Measurements from ENCODE around the gene RNASE9.

The RNASE9 gene

GRCh38 chr14:20592574-20592973 lies 31.7 kb upstream of the RNASE9 start:
- 0 out of 2 replicates have a peak overlapping the region, but pooled peaks have one; percentile 82 for H2AFZ ChIP-seq (ENCODE audit: low read depth, low read length)
- H3K27ac ChIP-seq (ENCODE audit: low read length), result no peak overlapping the region
- H3K9me3 ChIP-seq (ENCODE audit: insufficient read depth, low read length), result no peaks in the 10 kb centered on the region
- H3K4me1 ChIP-seq (ENCODE audit: low read length), result peaks cover 9% of the 10 kb centered on the region
- no peaks in the 10 kb centered on the region for H3K36me3 ChIP-seq (replicated peaks; ENCODE audit: low read depth, low read length)
- no peaks in the 10 kb centered on the region for H4K20me1 ChIP-seq (ENCODE audit: insufficient read depth, low read length)
- no peaks in the 10 kb centered on the region for H3K79me2 ChIP-seq (ENCODE audit: low read length)
- H3K27me3 ChIP-seq (ENCODE audit: low read depth, low read length), result peaks cover 13% of the 10 kb centered on the region
- peak overlapping the region; percentile 68; the same call in 1 of the 2 replicates for H3K4me3 ChIP-seq (ENCODE audit: low read length)
- peak overlapping the region; percentile 70 for H3K4me2 ChIP-seq (ENCODE audit: low read length)
- H3K9ac ChIP-seq (ENCODE audit: low read length), result no peak overlapping the region
- TF ChIP-seq CTCF (IDR thresholded peaks at IDR 0.05; ENCODE audit: low read depth, low read length), result no peak
- TF ChIP-seq EZH2phosphoT487 (IDR thresholded peaks at IDR 0.05; ENCODE audit: low read depth), result no peak

- Histone ChIP-seq H3K4me2 (ENCODE audit: low read length) (peak within 1 kb of the TSS; percentile 70), H3K27ac (ENCODE audit: low read length) (no peak within 1 kb of the TSS), H3K79me2 (ENCODE audit: low read length) (no peaks in the 10 kb centered on the region), H3K36me3 (replicated peaks; ENCODE audit: low read depth, low read length) (no peaks in the 10 kb centered on the region), H3K9ac (ENCODE audit: low read length) (peak within 1 kb of the TSS; percentile 3; the same call in 1 of the 2 replicates), H4K20me1 (ENCODE audit: insufficient read depth, low read length) (no peaks in the 10 kb centered on the region), H3K4me1 (ENCODE audit: low read length) (peaks cover 9% of the 10 kb centered on the region), H3K27me3 (ENCODE audit: low read depth, low read length) (peaks cover 16% of the 10 kb centered on the region), H2AFZ (ENCODE audit: low read depth, low read length) (peak within 1 kb of the TSS; percentile 82), H3K4me3 (ENCODE audit: low read length) (peak within 1 kb of the TSS; percentile 68), H3K9me3 (ENCODE audit: insufficient read depth, low read length) (no peaks in the 10 kb centered on the region)
- TF ChIP-seq EZH2phosphoT487 (IDR thresholded peaks at IDR 0.05; ENCODE audit: low read depth) (no peak), CTCF (IDR thresholded peaks at IDR 0.05; ENCODE audit: low read depth, low read length) (no peak)
Measured at GRCh38 chr14:20591235-20591634, 30.4 kb upstream of the RNASE9 start, which contains the start of gene RNASE12. Gene RNASE12, minus strand, starts transcription at chr14:20591376. Its CDS starts 653 bp downstream, at chr14:20590723.

- no peaks in the 10 kb centered on the region for H4K20me1 ChIP-seq (ENCODE audit: insufficient read depth, low read length)
- H3K4me1 ChIP-seq (ENCODE audit: low read length), result peaks cover 9% of the 10 kb centered on the region
- H3K36me3 ChIP-seq (replicated peaks; ENCODE audit: low read depth, low read length), result no peaks in the 10 kb centered on the region
- no peak for TF ChIP-seq EZH2phosphoT487 (IDR thresholded peaks at IDR 0.05; ENCODE audit: low read depth)
- no peak for TF ChIP-seq CTCF (IDR thresholded peaks at IDR 0.05; ENCODE audit: low read depth, low read length)
- H2AFZ ChIP-seq (ENCODE audit: low read depth, low read length), result no peak within 1 kb of the TSS
- H3K4me3 ChIP-seq (ENCODE audit: low read length), result no peak within 1 kb of the TSS
- H3K79me2 ChIP-seq (ENCODE audit: low read length), result no peaks in the 10 kb centered on the region
- H3K4me2 ChIP-seq (ENCODE audit: low read length), result no peak within 1 kb of the TSS; the same call in 1 of the 2 replicates
- H3K9ac ChIP-seq (ENCODE audit: low read length), result no peak within 1 kb of the TSS
- H3K27me3 ChIP-seq (ENCODE audit: low read depth, low read length), result peaks cover 31% of the 10 kb centered on the region
- no peak within 1 kb of the TSS for H3K27ac ChIP-seq (ENCODE audit: low read length)
- H3K9me3 ChIP-seq (ENCODE audit: insufficient read depth, low read length), result no peaks in the 10 kb centered on the region
Measured at GRCh38 chr14:20587489-20588154, 26.8 kb upstream of the RNASE9 start, which contains the start of gene RNASE11. Gene RNASE11, minus strand, starts transcription at chr14:20588001.

GRCh38 chr14:20583908-20584307 lies 23.1 kb upstream of the RNASE9 start:
- H3K4me3 ChIP-seq (ENCODE audit: low read length), result no peak overlapping the region
- H3K4me1 ChIP-seq (ENCODE audit: low read length), result no peaks in the 10 kb centered on the region
- H4K20me1 ChIP-seq (ENCODE audit: insufficient read depth, low read length), result no peaks in the 10 kb centered on the region
- no peak for TF ChIP-seq EZH2phosphoT487 (IDR thresholded peaks at IDR 0.05; ENCODE audit: low read depth)
- TF ChIP-seq CTCF (IDR thresholded peaks at IDR 0.05; ENCODE audit: low read depth, low read length), result no peak
- H3K9me3 ChIP-seq (ENCODE audit: insufficient read depth, low read length), result no peaks in the 10 kb centered on the region
- peaks cover 22% of the 10 kb centered on the region for H3K27me3 ChIP-seq (ENCODE audit: low read depth, low read length)
- no peak overlapping the region for H3K4me2 ChIP-seq (ENCODE audit: low read length)
- H3K79me2 ChIP-seq (ENCODE audit: low read length), result no peaks in the 10 kb centered on the region
- no peak overlapping the region for H3K9ac ChIP-seq (ENCODE audit: low read length)
- no peak overlapping the region for H3K27ac ChIP-seq (ENCODE audit: low read length)
- no peak overlapping the region for H2AFZ ChIP-seq (ENCODE audit: low read depth, low read length)
- H3K36me3 ChIP-seq (replicated peaks; ENCODE audit: low read depth, low read length), result no peaks in the 10 kb centered on the region
